Activated naive CD8-positive, alpha-beta T cell (primary cell): ENCODE results near the gene SCO1.
"Not testable (repeated sequence)": the region's sequence is repeated elsewhere in the genome, so short reads cannot be mapped to it uniquely, and the experiment has no call there.

Source experiments
- H3K27ac Mint-ChIP-seq: one replicate; pipeline ENCODE4 v1.8.0; 2021; ENCODE audit warnings: mixed read lengths
- H3K27me3 Mint-ChIP-seq: one replicate; pipeline ENCODE4 v1.8.0; 2021; ENCODE audit warnings: mixed read lengths
- H3K36me3 Mint-ChIP-seq: one replicate; pipeline ENCODE4 v1.8.0; 2021; ENCODE audit warnings: mixed read lengths
- H3K4me1 Mint-ChIP-seq: one replicate; pipeline ENCODE4 v1.8.0; 2021; ENCODE audit warnings: low read depth, mixed read lengths
- H3K4me3 Mint-ChIP-seq: one replicate; pipeline ENCODE4 v1.8.0; 2021; ENCODE audit warnings: mild to moderate bottlenecking, mixed read lengths
- H3K9me3 Mint-ChIP-seq: one replicate; pipeline ENCODE4 v1.8.0; 2021; ENCODE audit warnings: low read depth, mixed read lengths

SCO1 gene

DNA sequence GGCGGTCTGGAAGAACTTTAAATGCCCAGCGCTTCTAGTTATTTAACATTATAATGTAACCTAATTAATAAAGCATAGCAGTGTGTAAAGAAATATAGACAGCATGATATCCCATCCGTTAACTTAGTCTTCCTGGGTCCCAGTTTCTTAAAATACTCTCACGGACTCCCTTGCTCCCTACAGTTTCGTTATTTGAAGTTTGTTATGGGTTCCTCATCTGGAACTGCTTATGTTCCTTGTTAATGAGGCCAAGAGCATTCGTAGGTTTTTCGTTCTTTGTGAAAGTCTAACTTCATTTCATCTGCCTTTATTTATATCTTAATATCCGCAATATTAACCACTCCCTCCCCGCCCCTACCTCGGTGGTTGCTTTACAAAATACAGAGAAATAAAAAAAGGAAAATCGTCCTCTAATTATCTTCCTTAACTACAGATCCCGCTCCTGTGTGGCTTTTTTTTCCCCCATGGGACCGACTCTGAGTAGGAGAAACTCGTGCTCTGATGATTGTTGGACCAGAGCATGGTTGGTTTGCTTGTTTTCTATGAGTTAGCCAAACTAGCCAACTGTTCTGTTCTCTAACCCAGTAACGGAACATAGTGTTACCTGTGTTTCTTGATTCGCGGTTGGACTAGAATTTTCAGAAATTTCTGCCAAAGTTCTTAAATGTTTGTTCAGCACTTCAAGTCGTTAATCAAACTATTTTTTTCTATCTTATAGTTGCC, 924 bp upstream of the SCO1 start:
- no peaks in the 10 kb centered on the region for H3K9me3 Mint-ChIP-seq
- H3K36me3 Mint-ChIP-seq: peaks cover 19% of the 10 kb centered on the region
- H3K27me3 Mint-ChIP-seq: no peaks in the 10 kb centered on the region
- H3K27ac Mint-ChIP-seq: peak overlapping the region; percentile 95
- H3K4me1 Mint-ChIP-seq: peaks cover 65% of the 10 kb centered on the region
- peak overlapping the region; percentile 98 for H3K4me3 Mint-ChIP-seq

DNA sequence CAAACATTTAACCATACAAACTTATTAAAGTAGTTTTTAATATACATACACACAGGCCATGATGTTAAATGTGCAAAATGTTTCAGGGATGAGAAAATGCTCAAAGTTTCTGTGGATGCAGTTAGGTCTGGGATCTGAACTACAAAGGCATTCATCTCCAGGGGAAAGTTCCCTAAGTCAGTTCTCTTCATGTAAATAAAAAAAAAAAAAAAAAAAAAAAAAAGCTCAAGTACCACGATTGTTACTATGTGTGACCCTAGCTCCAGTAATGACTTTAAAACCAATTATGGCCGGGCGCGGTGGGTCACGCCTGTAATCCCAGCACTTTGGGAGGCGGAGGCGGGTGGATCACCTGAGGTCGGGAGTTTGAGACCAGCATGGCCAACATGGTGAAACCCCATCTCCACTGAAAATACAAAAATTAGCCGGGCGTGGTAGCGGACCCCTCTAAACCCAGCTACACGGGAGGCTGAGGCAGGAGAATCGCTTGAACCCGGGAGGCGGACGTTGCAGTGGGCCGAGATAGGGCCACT, 1.4 kb downstream of the SCO1 start:
- not testable (repeated sequence) for H3K27ac Mint-ChIP-seq, H3K9me3 Mint-ChIP-seq, H3K27me3 Mint-ChIP-seq
- H3K36me3 Mint-ChIP-seq: peaks cover 19% of the 10 kb centered on the region
- peaks cover 53% of the 10 kb centered on the region for H3K4me1 Mint-ChIP-seq
- H3K4me3 Mint-ChIP-seq: peak overlapping the region; percentile 98

DNA sequence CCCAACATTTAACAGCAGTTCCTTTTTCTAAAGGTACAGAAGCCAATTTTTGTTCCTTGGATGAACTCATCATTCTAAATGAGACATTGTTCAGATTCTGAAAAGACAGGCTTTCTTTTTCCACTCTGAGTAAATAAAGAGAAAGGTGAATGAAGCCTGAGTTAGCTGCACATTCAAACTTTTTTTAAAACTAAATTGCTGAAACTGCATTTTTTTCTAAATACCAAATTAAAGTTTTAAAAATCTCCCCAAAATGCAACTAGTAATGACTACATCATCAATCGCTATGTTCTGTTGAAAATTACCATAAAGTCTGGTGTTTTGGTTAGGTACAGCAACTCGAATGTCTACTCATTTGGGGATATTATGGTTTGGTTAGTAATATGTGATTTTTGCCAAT, 9.8 kb downstream of the SCO1 start:
- no peaks in the 10 kb centered on the region for H3K9me3 Mint-ChIP-seq
- no peak overlapping the region for H3K27ac Mint-ChIP-seq
- no peak overlapping the region for H3K4me3 Mint-ChIP-seq
- H3K4me1 Mint-ChIP-seq: peaks cover 34% of the 10 kb centered on the region
- H3K27me3 Mint-ChIP-seq: no peaks in the 10 kb centered on the region
- H3K36me3 Mint-ChIP-seq: peaks cover 23% of the 10 kb centered on the region

DNA sequence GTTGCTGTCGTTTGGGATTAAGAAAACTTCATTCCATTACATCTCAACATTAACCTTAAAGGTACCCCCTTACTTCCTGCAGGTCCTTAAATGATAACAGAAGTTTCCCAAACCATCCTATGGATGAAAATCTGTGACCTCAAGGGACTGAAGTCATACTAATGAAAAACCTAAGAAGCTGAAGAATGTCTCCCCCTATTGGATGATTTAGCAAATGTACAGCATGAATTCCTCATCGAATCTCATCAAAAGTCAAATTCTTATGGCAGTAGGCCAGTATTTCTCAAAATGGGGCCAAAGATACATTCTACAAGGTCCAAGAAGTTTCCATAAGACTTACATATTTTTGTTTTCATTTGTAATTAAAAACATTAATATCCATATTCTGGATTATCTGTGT, 13.5 kb downstream of the SCO1 start:
- H3K27ac Mint-ChIP-seq: no peak overlapping the region
- peaks cover 15% of the 10 kb centered on the region for H3K36me3 Mint-ChIP-seq
- H3K4me3 Mint-ChIP-seq: no peak overlapping the region
- H3K9me3 Mint-ChIP-seq: no peaks in the 10 kb centered on the region
- H3K27me3 Mint-ChIP-seq: no peaks in the 10 kb centered on the region
- peaks cover 11% of the 10 kb centered on the region for H3K4me1 Mint-ChIP-seq

DNA sequence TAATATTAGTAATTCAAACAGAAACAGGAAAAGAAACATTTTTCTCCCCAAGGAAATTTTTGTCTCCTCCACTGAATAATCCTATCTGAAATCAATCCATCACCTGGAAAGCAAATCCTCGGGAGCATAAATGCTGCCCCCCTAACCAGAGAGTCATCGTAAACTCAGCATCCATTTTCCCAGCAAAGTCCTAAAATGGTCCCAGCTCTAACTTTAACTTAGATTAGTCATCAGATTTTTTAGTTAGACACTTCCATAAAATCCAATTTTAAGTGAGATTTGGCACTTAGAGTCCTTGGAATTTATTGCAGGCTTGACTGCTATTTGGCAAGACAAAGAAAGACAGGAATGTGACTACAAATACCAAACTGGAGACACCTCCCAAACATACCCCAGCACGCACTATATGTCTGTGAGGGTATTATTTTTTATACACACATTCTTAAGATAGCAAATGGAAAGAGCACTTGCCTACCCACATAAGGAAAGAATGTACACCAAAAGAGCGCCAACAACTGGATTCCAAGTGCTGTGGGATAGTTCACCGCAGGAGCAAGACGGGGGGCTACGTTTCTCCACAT, 15.4 kb downstream of the SCO1 start:
- no peak overlapping the region for H3K4me3 Mint-ChIP-seq
- no peak overlapping the region for H3K27ac Mint-ChIP-seq
- no peaks in the 10 kb centered on the region for H3K27me3 Mint-ChIP-seq
- H3K36me3 Mint-ChIP-seq: peaks cover 15% of the 10 kb centered on the region
- H3K9me3 Mint-ChIP-seq: no peaks in the 10 kb centered on the region
- H3K4me1 Mint-ChIP-seq: peaks cover 4% of the 10 kb centered on the region

DNA sequence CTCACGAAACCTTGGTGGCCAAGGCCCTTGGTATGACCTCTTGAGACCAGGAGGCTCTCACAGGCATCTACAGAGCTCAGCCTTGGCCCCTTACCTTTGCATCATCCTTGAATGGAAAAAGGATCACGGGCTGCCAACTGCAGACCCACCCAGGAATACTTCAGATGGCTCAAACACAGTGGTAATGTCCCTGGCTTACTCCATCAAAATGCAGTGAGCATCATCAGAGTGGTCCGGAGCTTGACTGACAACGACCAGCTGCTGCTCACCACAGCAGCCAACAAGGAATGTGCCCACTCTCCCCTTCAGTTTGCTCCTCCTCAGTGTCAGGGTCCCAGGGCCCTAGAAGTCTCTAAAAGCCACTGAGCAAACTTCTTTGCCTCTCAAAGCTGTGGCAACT, 22.6 kb downstream of the SCO1 start:
- Mint-ChIP-seq H3K27ac (no peak overlapping the region), H3K4me1 (no peaks in the 10 kb centered on the region), H3K36me3 (no peaks in the 10 kb centered on the region), H3K4me3 (no peak overlapping the region), H3K27me3 (no peaks in the 10 kb centered on the region), H3K9me3 (no peaks in the 10 kb centered on the region)

DNA sequence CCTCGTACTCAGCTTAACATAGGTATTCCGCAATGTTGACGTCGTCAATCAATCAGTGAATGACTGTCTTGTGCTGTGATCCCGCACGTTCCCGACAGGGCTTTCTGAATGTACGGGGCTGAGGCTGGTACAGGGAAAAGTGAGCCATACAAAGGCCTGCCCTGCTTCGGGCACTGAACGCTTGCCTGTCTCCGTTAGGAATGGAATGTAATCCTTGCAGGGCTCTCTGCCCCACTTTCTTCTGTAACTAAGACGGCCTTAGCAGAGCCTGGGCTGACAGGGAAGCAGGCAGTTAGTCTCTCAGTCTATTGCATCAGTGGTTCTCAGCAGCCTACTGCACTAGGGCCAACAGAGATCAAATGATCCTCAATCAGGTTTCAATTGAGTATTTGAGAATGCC, 24.0 kb downstream of the SCO1 start:
- Mint-ChIP-seq H3K27ac (no peak overlapping the region), H3K27me3 (no peaks in the 10 kb centered on the region), H3K9me3 (no peaks in the 10 kb centered on the region), H3K4me3 (no peak overlapping the region), H3K4me1 (no peaks in the 10 kb centered on the region), H3K36me3 (no peaks in the 10 kb centered on the region)

DNA sequence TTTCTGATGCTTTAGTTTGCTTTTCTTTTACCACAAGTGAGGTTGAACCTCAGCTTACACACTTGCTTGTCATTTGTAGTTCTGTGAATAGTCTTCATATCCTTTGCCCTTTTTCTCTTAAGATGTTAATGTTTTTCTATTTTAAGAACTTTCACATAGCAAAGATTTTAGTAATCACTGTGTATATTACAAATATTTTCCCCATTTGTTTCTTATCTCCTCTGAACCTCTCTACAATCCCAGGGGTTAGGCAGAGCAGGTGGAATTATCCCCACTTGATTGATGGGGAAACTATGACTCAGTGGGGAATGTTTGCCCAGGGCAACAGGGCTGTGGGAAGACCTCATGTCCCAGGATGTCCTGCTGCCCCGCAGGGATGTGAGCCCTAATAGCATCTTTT, 28.6 kb downstream of the SCO1 start:
- H3K27ac Mint-ChIP-seq: no peak overlapping the region
- no peaks in the 10 kb centered on the region for H3K9me3 Mint-ChIP-seq
- peaks cover 9% of the 10 kb centered on the region for H3K36me3 Mint-ChIP-seq
- no peak overlapping the region for H3K4me3 Mint-ChIP-seq
- no peaks in the 10 kb centered on the region for H3K27me3 Mint-ChIP-seq
- no peaks in the 10 kb centered on the region for H3K4me1 Mint-ChIP-seq

DNA sequence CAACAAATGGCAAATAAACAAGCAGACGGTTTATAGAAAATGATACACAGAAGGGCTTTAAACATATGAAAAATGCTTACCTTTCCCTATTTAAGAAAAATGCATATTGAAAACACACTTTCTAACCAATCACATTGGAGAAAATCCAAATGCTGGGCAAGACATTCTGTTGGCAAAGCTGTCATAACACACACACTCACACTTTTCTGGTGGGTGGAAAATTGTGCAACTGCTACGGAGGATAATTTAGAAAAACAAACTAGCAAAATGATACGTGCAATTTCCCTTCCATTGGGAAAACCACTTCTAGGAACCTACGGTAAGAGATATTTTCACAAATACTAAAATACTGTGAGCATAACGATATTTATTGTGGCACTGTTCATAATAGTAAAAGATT, 30.4 kb downstream of the SCO1 start:
- H3K27ac Mint-ChIP-seq: no peak overlapping the region
- H3K27me3 Mint-ChIP-seq: no peaks in the 10 kb centered on the region
- H3K4me1 Mint-ChIP-seq: no peaks in the 10 kb centered on the region
- H3K9me3 Mint-ChIP-seq: no peaks in the 10 kb centered on the region
- no peak overlapping the region for H3K4me3 Mint-ChIP-seq
- peaks cover 9% of the 10 kb centered on the region for H3K36me3 Mint-ChIP-seq

DNA sequence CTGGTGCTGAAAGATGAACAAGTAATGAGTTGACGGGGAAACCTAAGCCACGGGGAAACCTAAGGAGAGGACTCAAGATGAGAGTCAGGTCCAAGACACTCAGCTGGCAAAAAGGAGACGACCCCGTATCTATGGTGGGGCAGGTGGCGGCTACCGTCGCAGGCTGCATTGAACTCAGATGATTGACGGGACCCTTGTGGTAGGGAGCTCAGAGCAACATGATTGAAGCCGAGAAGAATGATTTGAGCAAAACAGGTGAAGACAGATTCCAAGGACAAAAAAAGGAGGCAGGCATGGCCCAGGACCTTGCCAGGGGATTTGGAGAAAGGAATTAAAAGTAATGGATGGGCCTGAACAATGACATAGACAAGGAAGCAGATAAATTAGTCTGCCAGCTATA, 32.8 kb downstream of the SCO1 start:
- Mint-ChIP-seq H3K9me3 (no peaks in the 10 kb centered on the region), H3K27ac (no peak overlapping the region), H3K27me3 (no peaks in the 10 kb centered on the region), H3K4me3 (no peak overlapping the region), H3K36me3 (peaks cover 9% of the 10 kb centered on the region), H3K4me1 (no peaks in the 10 kb centered on the region)

DNA sequence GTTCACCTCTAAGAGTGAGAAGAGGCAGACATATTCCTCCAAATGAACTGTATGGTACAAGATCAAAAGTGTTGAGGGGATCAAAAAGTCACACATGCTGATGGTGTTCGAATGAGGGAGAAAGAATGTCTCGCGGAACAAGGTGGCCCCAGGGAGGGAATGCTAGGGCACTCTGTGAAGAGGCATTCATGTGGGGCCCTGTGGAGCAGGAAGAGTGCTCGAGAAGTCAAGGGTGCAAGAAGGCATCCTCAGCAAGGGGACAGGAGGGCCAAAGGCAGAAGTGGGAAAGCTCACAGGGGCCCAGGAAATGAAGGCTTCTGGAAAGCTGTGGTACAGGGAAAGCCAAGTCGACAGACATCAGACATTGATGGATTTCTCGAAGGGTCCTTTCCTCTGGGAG, 34.1 kb downstream of the SCO1 start:
- Mint-ChIP-seq H3K4me1 (no peaks in the 10 kb centered on the region), H3K27me3 (no peaks in the 10 kb centered on the region), H3K27ac (no peak overlapping the region), H3K4me3 (no peak overlapping the region), H3K9me3 (no peaks in the 10 kb centered on the region), H3K36me3 (peaks cover 12% of the 10 kb centered on the region)

DNA sequence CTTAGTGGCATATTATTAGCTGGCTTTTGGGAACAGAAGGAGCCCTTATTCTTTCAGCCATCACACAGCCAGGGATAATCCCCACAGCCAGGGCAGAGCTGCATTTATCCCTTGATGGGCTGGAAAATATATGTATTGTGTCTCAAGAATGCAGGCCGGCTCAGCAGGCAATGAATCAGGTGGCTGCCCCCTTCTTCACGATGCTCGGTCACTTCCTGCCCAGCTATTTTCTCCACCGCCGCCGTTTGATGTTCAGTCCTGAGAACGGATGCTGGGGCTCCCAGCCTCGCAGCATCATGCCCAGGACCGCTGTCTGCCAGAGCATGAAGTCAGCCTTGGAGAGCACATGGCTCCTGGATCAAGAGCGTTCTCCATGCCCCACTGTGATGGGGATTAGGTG, 35.9 kb downstream of the SCO1 start:
- Mint-ChIP-seq H3K4me1 (no peaks in the 10 kb centered on the region), H3K27ac (no peak overlapping the region), H3K9me3 (no peaks in the 10 kb centered on the region), H3K27me3 (no peaks in the 10 kb centered on the region), H3K36me3 (peaks cover 12% of the 10 kb centered on the region), H3K4me3 (no peak overlapping the region)

DNA sequence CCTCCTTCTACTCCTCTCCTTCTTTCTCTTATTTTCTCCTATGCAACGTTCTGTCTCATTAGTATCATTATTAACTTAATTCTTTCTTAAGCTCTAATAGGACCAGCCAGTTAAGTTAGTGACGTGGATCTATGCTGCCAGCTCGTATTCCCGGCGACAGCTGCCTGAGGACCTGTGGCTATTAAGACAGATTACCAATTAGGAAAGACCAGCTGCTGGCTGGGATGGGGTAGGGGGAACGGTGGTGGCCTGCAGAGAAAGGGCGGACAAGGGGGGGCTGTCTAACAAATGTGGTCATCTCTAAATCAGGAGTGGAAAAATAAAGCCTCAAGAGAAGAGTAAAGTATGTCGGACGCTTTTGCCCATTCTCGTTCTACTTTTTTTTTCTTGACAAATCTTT, 39.5 kb downstream of the SCO1 start:
- Mint-ChIP-seq H3K27me3 (no peaks in the 10 kb centered on the region), H3K9me3 (no peaks in the 10 kb centered on the region), H3K27ac (no peak overlapping the region), H3K4me1 (peaks cover 12% of the 10 kb centered on the region), H3K36me3 (peaks cover 3% of the 10 kb centered on the region), H3K4me3 (no peak overlapping the region)

DNA sequence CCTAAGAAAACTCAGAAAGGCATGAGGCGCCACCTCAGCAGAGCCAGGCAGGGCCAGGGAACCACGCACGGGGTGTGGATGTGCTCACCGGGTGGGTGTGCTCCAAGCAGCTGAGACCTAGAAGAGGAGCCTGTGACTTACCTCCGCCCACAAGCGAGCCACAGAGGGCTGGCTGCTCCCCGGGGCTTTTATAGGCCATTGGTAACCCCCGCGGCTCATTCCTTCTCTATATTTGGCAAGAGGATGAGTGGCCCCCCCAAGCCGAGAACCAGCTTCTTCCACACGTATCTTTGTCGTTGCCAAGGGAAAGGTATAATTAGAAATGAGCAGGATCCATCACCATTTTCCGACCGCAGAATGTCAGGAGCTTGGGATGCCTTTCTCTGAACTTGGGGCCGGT, 40.2 kb downstream of the SCO1 start, which contains the start of gene MYH3:
MYH3 (minus strand) TSS at position 162 of the 400 bp plus-strand sequence. CDS start 2,245 bp downstream, outside the sequence.
- Mint-ChIP-seq H3K4me3 (no peak within 1 kb of the TSS), H3K9me3 (no peaks in the 10 kb centered on the region), H3K4me1 (peaks cover 14% of the 10 kb centered on the region), H3K27ac (no peak within 1 kb of the TSS), H3K36me3 (peaks cover 5% of the 10 kb centered on the region), H3K27me3 (no peaks in the 10 kb centered on the region)

DNA sequence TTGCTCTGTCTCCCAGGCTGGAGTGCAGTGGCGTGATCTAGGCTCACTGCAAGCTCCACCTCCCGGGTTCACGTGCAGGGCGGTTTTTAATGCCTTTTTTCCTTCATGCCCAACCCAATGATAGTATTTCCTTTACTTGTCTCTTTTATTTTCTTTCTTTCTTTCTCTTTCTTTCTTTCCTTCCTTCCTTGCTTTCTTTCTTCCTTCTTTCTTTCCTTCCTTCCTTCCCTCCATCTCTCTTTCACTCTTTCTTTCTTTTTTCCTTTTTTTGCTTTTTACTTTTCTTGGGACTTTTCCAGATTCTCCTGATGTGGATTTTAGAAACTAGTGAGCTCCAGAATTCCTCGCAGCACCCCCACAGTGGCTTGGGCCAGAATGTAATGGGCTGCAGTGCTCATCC, 43.3 kb downstream of the SCO1 start:
- Mint-ChIP-seq H3K9me3 (no peaks in the 10 kb centered on the region), H3K4me1 (peaks cover 14% of the 10 kb centered on the region), H3K27ac (no peak overlapping the region), H3K4me3 (no peak overlapping the region), H3K27me3 (no peaks in the 10 kb centered on the region), H3K36me3 (peaks cover 7% of the 10 kb centered on the region)
